HG02588 (cell line): Measurements from ENCODE around the gene MOCS3.
"Not testable (repeated sequence)": the region's sequence is repeated elsewhere in the genome, so short reads cannot be mapped to it uniquely, and the experiment has no call there.

Experiments used
- ATAC-seq: cut with Tn5 transposase; IDR thresholded peaks from one replicate; pipeline ENCODE4 v1.9.1; 2021; ENCODE audit warnings: mild to moderate bottlenecking, moderate library complexity; ENCODE audit not compliant: unreplicated experiment

MOCS3 gene

DNA sequence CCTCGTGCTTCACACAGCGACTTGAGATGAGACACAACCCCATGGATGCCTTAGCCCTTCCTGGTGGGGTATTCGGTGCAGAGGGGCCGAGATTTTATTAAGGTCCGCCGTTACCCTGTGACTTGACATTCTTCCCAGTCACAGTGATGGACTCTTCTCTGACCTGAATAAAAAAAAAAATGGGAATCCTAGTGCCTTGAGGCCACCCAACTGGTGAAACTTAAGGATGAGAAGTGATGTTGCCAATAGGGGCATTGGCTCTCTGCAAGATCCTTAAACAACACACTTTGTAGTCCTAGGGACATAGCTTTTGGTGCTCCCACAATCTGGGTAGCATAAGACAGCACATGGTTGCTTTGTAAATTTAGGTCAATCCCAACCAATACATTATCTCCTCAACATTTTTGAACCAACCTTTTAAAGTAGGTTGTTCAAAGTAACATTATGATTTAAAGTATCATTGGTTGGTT lies 26.6 kb upstream of the MOCS3 start:
- no peak for ATAC-seq

DNA sequence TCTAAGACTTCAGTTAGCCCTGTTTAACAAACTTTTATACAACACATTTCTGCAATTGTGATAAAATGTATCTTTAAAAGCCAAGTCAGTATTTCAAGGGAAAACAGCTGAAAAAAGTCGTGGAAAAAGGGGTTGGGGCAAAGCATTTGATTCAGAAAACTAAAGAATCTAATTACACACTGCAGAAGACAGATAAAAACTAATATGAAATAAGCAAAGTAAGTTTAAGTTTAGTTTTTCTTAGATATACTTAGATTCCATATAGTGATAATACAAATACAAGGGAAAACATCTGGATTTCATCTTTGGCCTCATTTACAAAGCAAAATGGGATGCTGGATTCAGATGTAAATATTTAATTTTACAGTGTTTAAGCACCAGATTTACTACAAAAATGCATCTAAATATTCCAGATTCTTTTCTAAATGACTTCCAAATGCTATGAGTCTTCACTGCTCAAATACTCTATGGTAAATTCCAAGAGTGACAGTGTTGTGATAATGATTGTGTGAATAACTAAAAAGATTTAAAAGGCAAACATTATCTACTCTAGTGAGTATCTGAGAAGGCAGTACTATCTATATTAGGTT lies 25.8 kb upstream of the MOCS3 start:
- no peak for ATAC-seq

DNA sequence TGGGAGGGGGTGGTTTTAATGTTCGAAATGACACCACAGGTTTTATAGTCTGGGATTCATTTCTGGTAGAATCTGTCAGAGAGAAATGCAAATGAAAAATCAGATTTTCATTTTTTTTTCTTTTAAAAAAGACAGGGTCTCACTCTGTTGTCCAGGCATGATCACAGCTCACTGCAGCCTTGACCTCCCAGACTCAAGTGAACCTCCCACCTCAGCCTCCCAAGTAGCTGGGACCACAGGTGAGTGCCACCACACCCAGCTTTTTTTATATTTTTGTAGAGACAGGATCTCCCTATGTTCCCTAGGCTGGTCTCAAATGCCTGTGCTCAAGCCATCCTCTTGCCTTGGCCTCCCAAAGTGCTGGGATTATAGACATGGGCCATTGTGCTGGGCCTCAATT lies 25.0 kb upstream of the MOCS3 start:
- ATAC-seq, result no peak

DNA sequence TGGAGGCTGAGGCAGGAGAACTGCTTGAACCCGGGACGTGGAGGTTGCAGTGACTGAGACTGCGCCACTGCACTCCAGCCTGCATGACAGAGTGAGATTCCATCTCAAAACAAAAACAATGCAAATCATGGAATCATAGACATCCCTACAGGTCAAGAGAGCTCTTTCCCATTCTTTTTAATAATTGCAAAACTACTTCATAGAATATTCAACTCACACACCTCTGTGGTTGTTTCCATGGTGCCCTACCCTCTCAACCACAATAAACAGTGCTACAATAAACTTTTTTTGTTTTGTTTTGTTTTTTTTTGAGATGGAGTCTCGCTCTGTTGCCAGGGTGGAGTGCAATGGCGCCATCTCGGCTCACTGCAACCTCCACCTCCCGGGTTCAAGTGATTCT lies 15.5 kb upstream of the MOCS3 start:
- no peak for ATAC-seq

DNA sequence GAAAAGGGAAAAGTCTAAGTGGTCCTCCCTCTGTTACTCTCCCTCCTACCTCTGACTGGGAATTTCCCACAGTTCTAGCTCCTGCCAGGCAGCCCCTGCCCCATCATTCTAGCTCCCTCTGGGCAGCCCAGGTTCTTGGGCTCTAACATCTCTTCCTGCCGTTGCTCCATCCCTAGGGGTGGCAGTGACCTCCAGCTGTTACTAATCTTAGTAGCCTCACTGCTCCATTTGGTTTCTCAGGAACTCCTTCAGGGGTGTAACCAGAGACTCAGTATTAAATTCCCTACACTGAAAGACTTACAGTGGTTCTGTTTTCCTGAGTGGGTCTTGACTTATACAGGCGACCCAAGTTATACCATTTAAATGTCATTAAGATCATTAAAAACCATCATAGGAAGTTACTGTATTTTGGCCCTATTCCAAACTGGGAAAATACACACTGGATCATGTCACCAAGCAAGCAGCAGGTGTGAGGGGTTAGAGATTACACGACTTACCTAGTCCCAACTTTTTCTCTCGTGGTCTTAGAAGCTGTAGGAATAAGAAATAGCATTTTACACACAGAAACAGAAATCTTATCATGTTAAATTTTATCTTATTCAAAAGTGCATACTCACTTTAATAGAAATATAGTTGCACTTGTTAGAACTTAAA lies 10.4 kb upstream of the MOCS3 start:
- no peak for ATAC-seq

DNA sequence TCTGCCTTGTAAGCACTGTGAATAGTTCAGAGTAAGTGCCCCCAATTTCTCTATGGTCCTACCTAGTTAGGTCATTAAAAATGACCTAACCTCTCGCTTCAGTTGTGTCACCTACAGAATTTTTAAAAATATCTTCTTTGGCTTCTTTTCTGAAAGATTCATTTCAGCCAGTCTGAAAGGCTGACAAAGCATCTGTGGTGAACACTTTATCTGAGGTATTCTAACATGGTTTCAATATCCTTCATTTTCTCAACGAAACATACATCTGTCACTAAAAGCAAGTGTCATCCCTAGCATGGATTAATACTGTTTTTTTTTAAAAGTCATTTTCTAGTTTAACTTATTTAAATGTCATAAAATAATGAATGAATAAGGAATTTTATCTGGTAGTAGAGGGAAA lies 5.4 kb upstream of the MOCS3 start:
- ATAC-seq, result no peak

DNA sequence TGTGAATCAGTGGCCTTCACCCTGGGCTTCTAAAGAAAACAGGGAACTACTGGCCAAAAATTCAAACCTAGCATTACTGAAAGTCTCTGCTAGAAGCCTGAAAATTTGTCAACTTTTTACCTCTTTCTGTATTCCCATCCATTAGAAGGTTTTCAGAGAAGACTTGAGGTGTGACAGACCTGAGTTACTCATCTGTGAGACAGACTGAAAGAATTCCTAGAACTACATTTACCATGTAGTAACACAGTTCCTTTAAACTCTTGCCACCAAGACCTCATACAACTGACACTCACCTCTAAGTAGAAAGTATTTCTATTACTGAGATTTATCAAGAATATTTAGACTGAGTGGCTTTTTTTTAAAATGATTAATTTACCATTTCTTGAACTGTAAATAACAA lies 4.8 kb upstream of the MOCS3 start:
- no peak for ATAC-seq

DNA sequence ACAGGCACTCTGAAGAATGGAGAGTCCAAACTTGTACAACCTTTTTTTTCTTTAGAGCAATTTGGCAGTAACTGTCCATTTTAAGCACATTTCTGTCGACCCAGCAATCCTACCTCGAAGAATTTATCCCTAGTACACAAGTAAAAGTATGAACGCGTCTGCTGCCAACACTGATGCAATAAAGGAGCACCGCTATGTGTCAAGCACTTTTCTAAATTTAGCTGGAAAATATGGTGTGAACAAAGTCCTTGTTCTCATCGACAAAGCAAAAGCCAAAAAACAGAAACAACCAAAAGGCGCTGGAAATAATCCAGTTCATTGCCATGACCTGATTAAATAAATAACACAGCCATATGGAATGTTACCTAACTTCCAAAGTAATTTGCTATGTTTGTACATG lies 1.3 kb upstream of the MOCS3 start:
- ATAC-seq, result no peak

DNA sequence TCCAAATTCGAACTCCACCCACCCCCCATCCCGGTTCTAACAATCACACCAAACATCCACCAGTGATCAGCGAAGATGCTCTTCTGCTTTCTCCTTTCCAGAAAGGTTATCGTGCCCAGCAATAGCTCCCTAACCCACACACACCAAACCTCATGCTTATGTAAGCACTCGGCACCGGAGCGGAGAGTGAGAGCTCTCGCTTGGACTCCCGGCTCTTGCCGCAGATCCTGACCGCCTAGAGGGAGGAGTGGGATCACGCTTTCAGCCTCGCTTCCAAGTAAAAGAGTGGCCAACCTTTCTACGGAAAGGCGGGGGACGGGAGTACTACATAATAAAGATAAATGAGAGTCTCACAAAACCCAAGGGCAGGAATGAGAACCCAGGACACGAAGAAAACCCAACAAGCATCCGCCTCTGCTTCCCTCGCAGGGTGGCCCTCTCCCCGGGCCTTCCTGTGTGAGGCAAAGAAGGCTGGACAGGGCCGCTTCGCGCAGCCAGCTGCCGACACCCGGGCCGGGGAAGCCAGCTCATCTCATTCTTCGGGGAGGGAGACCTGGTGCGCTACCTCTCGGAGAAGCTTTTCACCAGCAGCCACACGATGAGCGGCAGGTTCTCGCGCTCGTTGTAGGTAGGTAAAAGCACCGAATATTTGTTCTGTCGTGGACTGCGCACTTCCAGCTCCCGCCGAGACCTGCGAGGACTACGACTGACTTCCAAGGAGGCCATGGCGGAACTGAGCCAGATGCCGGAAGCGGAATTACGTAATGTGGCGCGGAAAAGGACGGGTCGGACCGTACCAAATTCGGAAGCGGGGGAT lies 612 bp upstream of the MOCS3 start, which contains the start of gene DPM1:
TSS of gene DPM1 (minus strand) at position 735 of the 817 bp plus-strand sequence. CDS start at position 726, 9 bp downstream.
- ATAC-seq, result peak; percentile 80

DNA sequence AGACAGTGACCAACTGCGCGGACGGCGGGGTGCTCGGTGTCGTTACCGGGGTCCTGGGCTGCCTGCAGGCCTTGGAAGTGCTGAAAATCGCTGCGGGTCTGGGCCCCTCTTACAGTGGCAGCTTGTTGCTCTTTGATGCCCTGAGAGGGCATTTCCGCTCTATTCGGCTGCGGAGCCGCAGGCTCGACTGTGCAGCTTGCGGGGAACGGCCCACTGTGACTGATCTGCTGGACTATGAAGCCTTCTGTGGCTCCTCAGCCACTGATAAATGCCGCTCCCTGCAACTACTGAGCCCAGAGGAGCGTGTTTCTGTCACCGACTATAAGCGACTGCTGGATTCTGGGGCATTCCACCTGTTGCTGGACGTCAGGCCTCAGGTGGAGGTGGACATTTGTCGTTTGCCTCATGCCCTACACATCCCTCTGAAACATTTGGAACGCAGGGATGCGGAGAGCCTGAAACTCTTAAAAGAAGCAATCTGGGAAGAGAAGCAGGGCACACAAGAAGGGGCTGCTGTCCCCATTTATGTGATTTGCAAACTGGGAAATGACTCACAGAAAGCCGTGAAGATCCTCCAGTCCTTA lies 1.0 kb downstream of the MOCS3 start:
- no peak for ATAC-seq

DNA sequence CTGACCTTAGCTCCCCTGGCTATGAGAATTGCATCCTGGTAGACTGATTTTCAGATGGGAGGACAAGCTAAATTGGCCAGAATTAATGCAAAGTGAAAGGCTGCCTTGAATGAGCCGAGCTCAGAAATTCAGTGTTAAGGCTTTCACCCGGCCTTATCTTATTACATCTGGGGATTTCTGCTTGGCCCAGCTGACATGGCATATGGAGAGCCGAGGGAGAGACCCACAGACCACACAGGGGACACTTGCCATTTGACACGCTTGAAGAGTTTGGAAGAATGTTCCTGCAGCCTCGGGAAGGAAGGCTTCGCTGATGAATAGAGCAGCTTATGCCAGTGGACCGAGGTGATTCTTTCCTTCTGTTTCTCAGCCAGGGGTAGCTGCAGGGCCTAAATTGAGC lies 9.0 kb downstream of the MOCS3 start:
- ATAC-seq, result no peak

DNA sequence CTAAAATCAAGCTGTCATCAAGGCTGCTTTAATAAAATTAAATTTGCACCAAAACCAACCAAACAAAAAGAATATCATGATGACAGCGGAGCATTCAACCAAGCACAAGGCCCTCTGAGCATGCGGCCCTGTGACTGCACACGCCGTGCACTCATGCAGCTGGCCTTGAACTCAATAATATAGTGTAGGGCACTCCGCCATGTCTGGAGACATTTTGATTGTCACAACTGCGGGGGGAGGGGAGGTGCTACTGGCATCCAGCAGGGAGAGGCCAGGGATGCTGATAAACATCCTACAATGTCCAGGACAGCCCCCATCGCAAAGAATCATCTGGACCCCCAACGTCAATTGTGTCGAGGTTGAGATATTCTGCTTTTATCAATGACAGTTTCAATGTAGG lies 9.7 kb downstream of the MOCS3 start:
- ATAC-seq, result no peak

DNA sequence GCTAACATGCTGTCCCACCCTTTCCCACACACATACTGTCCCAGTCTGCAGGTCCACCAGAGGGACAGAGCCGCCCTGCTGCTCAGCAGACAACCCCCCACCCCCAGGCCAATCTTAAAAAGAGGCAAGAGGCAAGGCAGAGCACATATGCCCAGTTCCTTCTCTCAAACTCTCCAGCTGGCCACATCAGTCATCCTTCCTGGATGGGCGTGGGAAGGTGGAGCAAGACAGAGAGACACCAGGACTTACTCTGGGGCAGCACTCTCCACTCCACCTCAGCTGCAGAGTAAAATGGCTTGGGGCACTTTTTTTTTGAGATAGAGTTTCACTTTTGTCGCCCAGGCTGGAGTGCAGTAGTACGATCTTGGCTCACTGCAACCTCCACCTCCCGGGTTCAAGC lies 10.8 kb downstream of the MOCS3 start:
- no peak for ATAC-seq

DNA sequence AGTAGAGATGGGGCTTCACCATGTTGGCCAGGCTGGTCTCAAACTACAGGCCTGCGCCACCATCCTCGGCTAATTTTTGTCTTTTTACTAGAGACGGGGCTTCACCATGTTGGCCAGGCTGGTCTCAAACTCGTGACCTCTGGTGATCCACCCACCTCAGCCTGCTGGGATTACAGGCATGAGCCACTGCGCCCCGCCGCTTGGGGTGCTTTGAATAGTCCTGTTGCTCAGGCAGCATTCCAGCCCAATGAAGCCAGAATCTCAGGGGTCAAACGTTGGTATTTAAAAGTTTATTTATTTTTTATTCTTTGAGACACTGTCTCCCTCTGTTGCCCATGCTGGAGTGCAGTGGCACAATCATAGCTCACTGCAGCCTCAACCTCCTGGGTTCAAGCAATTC lies 11.3 kb downstream of the MOCS3 start:
- no peak for ATAC-seq

DNA sequence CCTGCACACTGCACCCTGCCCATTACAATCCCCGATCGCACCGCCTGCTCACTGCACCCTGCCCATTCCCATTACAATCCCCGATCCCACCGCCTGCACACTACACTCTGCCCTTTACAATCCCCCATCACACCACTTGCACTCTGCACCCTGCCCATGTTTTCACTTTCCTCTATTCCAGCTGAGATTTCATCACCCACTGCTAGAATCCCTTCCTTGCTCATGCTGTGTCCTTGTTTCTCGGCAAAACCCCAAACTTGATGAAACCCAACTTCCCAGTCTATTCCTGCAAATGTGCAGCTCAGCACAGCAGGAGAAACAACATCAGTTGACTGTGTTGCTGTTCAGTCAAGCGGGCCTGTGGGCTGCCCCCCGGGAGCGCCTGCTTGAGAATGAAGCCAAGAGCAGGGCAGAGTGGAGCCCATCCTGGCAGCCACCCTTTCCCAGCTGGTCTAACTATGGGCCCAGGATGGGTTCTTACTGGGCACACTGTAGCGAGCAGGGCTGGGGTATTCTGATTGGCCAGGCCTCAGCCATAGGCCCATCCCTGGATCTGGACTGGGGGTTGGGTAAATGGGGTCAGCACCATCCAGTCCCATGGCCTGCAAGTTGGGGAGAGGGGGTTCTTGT lies 17.2 kb downstream of the MOCS3 start:
- ATAC-seq, result no peak

DNA sequence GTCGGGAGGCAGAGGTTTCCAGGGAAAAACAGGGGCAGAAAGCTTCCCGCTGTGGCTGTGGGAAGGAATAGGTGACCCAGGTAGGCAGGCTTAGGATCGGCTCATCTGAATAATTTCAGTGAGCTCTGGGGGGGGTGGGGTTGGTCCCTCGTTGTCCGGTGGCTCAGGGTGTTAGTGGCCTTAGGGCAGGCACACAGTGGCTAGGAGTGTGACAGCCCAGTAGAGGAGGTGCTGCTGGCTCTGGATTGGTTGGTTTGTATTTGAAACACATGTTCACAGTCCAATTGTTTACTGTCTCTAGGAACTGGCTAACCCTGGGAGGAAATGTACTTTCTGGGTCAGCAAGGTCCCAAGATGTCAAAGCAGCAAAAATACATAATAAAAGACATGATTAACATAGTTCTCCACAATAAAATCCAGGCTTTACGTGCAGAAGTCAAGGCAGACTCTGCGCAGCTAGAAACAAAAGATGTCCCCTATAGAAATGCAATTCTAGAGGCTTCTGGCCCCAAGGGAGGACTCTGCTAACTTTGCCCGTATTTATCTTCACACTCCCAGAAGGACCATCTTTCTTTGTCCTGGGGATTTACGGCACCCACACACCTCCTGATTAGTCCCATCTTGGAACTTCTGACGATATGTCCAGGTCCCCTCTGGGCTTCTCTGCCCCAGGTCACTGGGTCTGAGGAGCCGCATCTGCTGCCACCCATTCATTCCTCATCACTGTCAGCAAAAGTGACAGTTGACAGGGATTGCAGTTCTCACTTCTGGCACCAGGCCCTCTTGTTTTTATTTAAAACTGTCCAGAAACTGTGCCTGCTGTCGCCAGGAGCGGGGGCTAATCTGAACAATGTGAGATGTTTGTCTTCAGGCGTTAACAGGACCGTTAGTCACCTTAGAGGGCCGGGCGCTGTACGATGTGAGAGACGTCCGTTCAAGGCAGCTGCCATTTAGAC lies 18.7 kb downstream of the MOCS3 start:
- no peak for ATAC-seq

DNA sequence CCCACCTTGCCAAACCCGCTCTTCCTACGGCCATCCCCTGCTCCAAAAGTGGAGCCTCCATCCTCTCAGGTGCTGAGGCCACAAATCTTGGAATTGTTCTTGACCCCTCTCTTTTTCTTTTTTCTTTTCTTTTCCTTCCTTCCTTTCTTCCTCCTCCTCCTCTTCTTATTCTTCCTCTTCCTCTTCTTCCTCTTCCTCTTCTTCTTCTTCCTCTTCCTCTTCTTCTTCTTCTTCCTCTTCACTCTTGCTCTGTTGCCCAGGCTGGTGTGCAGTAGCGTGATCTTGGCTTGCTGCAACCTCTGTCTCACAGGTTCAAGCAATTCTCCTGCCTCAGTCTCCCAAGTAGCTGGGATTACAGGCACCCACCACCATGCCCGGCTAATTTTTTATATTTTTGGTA lies 19.9 kb downstream of the MOCS3 start:
- not testable (repeated sequence) for ATAC-seq

DNA sequence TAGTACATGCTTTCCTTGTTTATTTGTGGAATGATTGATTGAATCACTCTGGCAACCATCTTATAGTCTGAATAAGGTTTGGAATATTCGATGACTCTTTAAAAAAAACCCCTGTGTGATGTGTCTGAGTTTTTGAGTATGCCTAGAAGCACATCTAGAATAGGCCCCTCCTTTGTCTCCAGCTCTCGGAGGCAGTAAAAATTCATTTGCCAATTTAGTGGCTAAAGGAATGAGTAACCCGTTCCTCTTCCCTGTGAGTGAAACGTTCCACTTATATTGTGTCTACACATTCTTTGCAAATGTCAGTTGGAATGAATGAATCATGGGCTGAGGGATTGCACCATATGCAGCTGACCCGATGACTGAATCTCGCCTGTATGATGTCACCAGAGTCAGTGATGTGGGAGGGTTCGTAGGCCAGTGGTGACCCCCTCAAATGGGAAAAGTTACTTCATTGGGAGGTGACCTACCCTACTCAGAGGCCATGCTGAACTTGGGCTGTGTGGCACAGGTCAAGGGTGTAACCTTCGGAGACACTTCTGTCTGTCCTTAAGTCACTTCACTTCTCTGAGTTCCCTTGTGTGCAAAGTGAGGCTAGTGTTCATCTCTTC lies 21.6 kb downstream of the MOCS3 start:
- ATAC-seq, result no peak

DNA sequence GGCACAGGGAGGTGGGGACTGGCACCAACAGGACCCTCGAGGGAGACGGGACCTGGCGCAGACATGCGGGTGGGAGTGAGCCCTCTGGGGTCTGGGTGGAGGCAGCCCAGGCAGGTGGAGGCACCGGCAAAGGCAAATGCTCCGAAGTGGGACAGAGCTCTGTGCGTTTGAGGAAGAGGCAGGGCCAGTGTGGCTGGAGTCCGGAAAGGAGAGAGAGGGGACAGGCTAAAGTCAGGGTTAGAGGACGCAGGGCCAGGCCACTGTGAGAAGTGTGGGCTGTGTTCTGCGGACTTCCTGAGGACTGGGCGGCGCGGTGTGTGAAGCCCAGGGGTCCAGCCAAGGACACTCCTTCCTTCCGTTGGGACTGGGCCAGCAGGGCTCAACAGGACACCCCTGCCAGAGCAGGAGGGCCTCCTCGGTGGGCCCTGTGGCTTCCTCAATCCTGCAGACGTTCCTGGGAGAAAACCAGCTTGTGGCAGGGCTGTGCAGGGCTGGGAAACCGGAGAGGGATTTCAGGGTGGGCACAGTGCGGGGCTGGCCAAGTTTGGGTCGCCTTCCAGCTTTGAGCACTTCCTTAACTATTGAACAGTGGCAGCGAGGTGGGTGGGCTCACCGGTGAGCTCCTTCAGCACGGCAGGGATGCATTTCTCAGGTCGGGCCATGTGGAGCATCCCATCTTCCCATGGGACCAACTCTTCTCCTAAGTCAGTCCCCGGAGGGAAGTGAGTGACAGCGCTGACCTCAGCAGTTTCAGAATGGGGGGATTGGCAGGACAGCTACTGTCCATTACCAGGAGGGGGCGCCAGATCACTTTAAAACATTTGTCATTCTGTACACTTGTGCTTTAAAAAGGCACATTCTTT lies 22.5 kb downstream of the MOCS3 start:
- ATAC-seq, result no peak
